Fibroblast of mammary gland (primary cell): ENCODE measurements around the gene USP53.
"Not testable (repeated sequence)": the region's sequence is repeated elsewhere in the genome, so short reads cannot be mapped to it uniquely, and the experiment has no call there.

Source experiments
- DNase-seq: peaks from one replicate; pipeline ENCODE4 v3.0.0-alpha.2; 2010; ENCODE audit warnings: low read depth
- H3K4me3 ChIP-seq: 2 replicates; pipeline ENCODE4 v1.5.1; 2011; ENCODE audit warnings: low read depth, mild to moderate bottlenecking, low read length, moderate library complexity; ENCODE audit not compliant: control insufficient read depth
- CTCF ChIP-seq: conservative IDR thresholded peaks from 2 replicates; pipeline ENCODE4 v1.5.1; 2011; ENCODE audit warnings: low read depth, low read length, inconsistent platforms; ENCODE audit not compliant: control insufficient read depth, insufficient read depth

The USP53 gene

GRCh38 chr4:119261986-119262385 is 49.5 kb downstream of the USP53 start:
- DNase-seq: no peak
- no peak overlapping the region for H3K4me3 ChIP-seq
- TF ChIP-seq CTCF: no peak

- no peak for DNase-seq
- no peak for TF ChIP-seq CTCF
- no peak overlapping the region for H3K4me3 ChIP-seq
Measured at GRCh38 chr4:119264743-119265142, 52.2 kb downstream of the USP53 start.

GRCh38 chr4:119266153-119266552 is 53.6 kb downstream of the USP53 start:
- H3K4me3 ChIP-seq: no peak overlapping the region
- DNase-seq: no peak
- TF ChIP-seq CTCF: no peak

GRCh38 chr4:119268466-119268865 is 56.0 kb downstream of the USP53 start:
- no peak for TF ChIP-seq CTCF
- no peak overlapping the region for H3K4me3 ChIP-seq
- DNase-seq: no peak

DNA sequence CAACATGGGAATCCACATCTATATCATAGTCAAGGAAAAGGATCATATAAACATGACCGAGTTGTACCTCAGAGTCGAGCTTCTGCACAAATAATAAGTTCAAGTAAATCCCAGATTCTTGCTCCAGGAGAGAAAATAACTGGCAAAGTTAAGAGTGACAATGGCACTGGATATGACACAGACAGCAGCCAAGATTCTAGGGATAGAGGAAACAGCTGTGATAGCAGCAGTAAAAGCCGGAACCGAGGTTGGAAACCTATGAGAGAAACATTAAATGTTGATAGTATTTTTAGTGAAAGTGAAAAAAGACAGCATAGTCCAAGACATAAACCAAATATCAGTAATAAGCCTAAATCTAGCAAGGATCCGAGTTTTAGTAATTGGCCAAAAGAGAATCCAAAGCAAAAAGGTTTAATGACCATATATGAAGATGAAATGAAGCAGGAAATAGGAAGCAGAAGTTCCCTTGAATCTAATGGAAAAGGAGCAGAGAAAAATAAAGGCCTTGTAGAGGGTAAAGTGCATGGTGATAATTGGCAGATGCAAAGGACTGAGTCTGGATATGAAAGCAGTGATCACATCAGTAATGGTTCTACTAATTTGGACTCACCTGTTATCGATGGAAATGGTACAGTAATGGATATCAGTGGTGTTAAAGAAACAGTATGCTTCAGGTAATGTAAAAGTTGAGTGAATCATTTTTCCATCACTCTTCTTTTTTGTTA is 59.0 kb downstream of the USP53 start:
- TF ChIP-seq CTCF: no peak
- DNase-seq: no peak
- no peak overlapping the region for H3K4me3 ChIP-seq

- not testable (repeated sequence) for DNase-seq, H3K4me3 ChIP-seq
Measured at GRCh38 chr4:119279541-119279940, 67.0 kb downstream of the USP53 start.

- H3K4me3 ChIP-seq, DNase-seq: not testable (repeated sequence)
Measured at GRCh38 chr4:119279945-119280344, 67.4 kb downstream of the USP53 start.

- no peak for TF ChIP-seq CTCF
- no peak for DNase-seq
- no peak overlapping the region for H3K4me3 ChIP-seq
Measured at GRCh38 chr4:119281393-119281792, 68.9 kb downstream of the USP53 start.
